DLD1 (cell line): ENCODE results near the gene PILRA.
"Not testable (repeated sequence)": the region's sequence is repeated elsewhere in the genome, so short reads cannot be mapped to it uniquely, and the experiment has no call there.

Experiments used
- in situ Hi-C: cut with HindIII; loops from 2 replicates; pipeline ENCODE4 v1.10.0; 2017; ENCODE audit warnings: low sequenced_read_pairs

The PILRA gene

DNA sequence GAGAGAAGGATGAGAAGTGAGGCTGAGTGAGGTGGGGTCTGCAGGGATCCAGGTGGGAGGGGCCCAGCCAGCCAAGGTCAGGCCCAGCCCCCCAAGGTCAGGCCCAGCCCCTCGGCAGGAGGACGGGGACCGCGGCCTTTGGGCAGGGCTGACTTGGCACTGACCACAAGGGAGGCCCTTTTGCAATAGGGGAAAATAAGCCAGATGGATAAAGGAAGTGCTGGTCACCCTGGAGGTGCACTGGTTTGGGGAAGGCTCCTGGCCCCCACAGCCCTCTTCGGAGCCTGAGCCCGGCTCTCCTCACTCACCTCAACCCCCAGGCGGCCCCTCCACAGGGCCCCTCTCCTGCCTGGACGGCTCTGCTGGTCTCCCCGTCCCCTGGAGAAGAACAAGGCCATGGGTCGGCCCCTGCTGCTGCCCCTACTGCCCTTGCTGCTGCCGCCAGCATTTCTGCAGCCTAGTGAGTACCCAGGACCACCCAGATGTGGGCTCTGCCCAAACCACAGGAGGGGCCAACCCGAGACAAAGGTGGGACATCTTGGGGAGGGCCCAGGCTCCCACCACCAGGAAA, at the start of gene PILRA:
Gene PILRA, plus strand, starts transcription at position 227 of the 571 bp plus-strand sequence. Its CDS starts 170 bp downstream, at position 397.
- in situ Hi-C loops: no loop called here

DNA sequence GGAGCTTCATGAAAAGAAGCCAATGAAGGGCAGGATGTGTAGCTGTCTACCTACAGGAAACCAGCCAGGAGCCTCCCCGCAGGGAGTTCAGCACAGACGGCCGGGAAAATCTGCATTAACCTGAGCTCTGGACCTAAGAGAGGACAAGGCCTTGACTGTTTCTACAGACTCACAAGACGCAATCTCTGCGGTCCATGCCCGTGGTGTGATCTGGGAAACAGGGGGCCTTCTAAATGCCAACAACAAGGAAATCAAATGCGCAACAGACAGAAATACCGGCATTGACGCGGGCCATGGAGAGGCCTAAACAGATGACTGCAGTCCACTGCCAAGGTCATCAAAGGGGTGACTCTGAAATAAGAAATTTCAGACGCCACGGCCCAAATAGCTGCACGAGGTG, 49.1 kb upstream of the PILRA start:
- in situ Hi-C loops: not testable (repeated sequence)

DNA sequence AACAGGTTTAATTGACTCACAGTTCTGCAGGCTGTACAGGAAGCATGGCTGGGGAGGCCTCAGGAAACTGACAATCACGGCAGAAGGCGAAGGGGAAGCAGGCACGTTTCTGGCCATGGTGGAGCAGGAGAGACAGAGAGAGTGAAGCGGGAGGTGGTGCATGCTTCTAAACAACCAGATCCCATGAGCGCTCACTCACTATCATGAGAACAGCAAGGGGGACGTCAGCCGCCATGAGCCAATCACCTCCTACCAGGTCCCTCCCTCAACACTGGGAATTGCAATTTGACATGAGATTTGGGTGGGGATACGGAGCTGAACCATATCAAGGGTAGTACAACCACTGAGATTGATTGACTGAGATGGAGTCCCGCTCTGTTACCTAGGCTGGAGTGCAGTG, 47.6 kb upstream of the PILRA start:
- in situ Hi-C loops: not testable (repeated sequence)

GRCh38 chr7:100326914-100327313, 46.4 kb upstream of the PILRA start:
- in situ Hi-C loops: not testable (repeated sequence)

DNA sequence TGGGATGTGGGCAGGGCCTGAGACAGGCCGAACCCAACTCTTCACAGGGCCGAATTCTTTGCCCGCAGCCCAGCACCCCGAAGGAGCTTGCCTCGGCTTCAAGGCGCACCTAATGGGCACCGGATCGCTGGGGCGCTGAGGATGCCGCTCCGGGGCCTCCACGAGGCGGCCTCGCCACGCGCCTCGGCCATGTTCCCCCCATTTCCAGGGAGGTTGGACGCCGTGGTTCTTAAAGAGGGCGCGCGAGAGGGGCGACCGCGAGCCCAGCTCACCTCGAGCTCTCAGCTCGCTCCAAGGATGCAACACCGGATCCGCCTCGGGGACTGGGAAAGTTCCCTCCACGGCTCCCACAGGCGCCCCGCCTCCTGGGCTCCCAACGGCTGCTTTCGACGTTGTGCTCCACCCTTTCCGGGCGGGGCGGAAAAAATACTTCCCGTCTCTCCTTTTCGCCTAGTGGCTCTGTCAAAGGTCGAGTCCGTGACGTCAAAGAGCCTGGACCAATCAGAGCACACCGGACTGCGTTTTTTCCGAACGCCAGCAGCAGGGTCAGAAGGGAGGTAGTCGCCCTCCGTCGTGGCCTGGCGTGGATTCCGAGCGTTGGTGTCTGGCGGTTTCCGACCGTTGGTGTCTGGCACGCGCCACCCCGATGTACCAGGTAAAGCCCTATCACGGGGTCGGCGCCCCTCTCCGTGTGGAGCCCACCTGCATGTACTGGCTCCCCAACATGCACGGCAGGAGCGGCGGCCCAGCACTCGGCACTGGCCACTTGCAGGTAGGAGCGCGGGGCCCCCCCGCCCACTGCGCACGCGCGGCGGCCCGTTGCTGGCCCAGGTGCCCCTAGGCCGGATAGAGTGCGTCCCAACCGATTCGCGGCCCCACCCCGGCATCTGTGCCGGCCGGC, 37.5 kb upstream of the PILRA start:
- in situ Hi-C loops: not testable (repeated sequence)

- in situ Hi-C loops: not testable (repeated sequence)
Observed at GRCh38 chr7:100338083-100338696, 35.1 kb upstream of the PILRA start.

DNA sequence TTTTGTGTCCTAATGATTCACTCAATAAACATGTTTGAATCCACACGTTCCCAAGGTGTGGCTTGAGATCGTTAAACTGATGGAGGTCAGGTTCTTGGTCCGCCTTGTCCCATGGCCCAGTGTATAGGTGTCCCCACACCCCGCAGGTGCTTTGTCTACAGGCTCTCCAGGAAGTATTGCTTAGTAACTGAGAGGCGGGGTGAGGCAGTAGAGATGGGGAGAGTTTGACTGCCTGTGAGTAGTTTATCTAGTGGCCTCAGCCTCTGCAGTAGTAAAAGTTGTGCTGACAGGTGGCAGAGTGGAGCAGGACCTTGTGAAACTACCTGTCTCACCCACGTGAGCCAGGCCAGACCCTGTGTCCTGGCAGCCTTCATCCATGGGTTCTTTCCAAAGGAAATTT, 32.0 kb upstream of the PILRA start:
- in situ Hi-C loops: not testable (repeated sequence)

DNA sequence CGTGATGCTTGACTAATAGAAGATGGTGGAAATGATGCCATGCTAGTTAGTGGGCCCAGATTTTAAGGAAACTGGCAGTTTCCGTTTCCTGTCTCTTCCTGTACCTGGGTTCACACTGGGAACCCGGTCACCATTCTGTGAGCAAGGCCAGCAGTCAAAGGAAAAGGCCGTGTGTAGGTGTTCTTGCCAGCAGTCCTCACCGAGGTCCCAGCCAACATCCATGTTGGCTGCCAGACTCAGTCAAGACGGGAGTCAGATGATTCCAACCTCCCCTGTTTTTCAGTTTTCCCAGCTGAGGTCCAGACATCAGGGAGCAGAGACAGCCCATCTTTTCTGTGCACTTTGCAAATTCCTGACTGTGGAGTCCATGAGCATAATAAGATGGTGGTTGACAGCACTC, 30.5 kb upstream of the PILRA start:
- in situ Hi-C loops: no loop called here

DNA sequence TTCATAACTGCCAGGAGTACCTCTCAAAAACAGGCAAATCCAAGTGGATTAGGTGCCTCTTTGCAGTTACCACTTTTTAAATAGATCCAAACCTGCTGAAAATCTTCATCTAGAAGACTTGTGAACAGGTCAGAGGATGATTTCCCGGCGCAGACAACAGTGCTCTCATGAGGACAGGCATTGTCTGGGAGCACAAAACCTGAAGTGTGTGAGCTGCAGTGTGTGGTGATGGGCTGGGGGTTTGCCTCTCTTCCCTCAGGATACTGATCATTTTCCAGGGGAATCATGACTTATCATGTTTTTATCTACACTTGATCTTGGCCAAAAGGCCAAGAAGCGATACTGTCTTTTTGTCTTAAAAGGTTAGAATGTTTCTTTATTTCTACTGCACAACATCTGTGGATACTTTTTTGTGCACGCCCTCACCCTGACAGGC, 29.1 kb upstream of the PILRA start:
- in situ Hi-C loops: not testable (repeated sequence)

GRCh38 chr7:100344560-100345287, 28.6 kb upstream of the PILRA start:
- in situ Hi-C loops: not testable (repeated sequence)

DNA sequence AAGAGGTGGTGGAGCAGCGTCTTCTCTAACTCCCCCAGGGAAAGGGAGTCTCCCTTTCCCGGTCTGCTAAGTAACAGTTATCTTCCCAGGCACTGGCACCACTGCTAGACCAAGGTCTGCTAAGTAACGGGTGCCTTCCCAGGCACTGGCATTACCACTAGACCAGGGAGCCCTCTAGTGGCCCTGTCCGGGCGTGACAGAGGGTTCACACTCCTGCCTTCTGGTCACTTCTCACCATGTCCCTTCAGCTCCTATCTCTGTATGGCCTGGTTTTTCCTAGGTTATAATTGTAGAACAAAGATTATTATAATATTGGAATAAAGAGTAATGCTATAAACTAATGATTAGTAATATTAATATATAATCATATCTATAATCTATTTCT, 28.0 kb upstream of the PILRA start:
- in situ Hi-C loops: not testable (repeated sequence)

DNA sequence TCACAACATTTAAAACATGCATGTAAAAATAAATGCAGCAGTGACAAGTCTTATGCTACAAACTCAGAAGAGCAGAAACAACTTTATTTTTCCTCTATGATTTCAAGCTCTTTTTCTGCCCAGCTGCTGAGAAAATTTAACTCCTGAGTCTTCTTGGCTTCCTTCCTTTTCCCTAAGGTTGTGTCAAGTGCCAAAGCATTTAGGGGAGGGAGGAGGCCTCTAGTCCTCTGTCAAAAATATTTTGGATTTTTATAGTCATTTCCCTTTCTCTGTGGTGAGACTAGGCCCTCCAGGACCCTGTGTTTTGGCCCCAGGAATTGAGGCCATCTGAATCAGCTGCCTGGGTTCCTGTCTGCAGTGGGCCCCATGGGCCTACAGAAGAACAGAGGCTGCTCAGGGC, 26.4 kb upstream of the PILRA start:
- in situ Hi-C loops: no loop called here

GRCh38 chr7:100348805-100349204, 24.5 kb upstream of the PILRA start:
- in situ Hi-C loops: no loop called here

- in situ Hi-C loops: no loop called here
Observed at GRCh38 chr7:100349757-100350156, 23.5 kb upstream of the PILRA start.

DNA sequence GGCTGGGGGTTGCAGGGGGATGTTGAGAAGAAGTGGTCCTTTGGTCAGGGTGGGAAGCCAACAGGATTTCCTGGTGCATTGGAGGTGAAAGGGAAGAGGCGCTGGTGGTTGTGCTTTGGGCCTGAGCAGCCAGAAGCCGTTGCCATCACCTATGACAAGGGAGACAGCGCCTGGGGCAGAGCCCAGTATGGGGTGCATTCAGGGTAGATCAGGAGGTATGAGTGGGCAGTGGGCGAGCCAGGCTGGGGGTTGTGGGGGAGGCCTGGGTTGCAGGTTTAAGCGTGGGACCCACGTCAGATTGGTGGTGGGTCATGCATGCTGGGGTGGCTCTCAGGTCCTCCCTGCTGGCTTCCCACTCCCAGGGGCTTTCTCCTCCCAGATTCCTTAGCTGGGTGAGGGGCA, 21.6 kb upstream of the PILRA start:
- in situ Hi-C loops: no loop called here

GRCh38 chr7:100352230-100352781, 21.0 kb upstream of the PILRA start:
- in situ Hi-C loops: not testable (repeated sequence)

GRCh38 chr7:100352984-100353684, 20.2 kb upstream of the PILRA start:
- in situ Hi-C loops: no loop called here

GRCh38 chr7:100353685-100354330, 19.5 kb upstream of the PILRA start:
- in situ Hi-C loops: no loop called here

DNA sequence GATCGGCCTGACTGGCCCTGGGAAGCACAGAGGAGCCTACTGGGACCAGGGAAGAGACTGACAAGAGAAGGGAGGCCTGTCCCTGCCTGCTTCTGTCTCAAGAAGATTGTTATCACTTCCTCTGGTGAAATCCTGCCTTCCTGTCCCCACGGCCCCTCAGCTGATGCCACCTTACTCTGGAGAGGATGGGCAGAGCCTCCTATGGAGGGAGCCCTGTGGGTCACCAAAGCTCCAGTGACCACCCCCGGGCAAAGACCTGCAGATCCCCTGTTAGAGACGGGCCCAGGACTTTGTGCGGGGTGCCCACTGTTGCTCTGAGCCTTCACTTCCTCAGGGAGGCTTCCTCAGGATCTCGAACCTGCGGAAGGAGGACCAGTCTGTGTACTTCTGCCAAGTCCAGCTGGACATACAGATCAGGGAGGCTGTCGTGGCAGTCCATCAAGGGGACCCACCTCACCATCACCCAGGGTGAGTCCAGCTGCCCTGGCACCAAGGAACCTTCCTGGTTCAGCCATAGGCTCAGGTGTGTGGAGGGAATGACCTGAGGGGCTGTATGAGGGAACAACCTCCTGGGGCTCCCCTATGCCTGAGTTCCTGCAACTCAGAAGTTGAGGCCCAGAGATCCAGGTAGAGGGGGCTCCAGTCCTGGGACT, 16.7 kb upstream of the PILRA start:
- in situ Hi-C loops: no loop called here
